ENCODE measurements around the gene TRAF7.

Gene TRAF7

DNA sequence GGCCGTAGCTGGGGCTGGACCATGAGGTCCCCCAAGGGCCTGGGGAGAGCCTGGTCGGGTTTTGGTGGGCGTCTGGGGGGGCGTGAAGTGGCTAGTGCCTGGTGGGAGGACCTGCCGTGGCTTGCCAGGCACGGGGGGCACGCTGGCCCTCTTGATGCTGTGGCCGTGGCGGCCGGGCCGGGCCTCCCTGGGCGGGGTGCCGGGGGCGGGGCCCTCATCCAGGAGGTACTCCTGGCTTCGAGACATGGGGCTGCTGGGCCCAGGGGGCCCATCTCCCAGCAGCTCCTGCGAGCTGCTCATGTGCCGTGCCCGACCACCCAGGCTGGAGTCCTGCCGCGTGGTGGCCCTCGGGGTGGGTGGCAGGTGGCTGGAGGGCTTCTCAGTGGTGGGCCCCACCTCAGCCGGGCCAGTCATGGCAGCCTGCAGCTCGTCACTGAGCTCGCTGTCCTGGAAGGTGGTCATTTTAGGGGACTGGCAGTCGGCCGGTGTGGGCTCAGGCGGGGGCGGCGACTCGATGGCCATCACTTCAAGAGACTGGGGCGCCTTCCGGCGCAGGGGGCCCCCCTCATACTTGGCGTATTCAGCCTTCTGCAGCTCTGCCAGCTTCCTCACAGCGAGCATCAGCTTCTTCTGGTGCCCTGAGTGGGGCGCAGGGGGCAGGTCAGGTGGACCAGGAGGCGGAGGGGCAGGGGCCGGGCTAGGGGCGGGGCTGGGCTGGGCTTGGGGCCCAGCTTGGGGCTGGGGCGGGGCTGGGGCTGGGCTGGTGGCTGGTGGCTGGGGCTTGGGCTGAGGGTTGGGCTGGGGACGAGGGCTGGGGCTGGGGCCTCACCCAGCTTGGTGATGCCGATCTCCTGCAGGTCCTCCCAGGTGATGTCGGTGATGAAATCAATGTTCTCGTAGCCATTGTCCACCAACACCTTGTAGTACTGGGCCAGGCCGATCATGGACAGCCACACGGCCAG, 25.7 kb downstream of the TRAF7 start:
- in situ Hi-C loops (cut with HindIII; ENCODE audit: low sequenced_read_pairs), result no loop called here

DNA sequence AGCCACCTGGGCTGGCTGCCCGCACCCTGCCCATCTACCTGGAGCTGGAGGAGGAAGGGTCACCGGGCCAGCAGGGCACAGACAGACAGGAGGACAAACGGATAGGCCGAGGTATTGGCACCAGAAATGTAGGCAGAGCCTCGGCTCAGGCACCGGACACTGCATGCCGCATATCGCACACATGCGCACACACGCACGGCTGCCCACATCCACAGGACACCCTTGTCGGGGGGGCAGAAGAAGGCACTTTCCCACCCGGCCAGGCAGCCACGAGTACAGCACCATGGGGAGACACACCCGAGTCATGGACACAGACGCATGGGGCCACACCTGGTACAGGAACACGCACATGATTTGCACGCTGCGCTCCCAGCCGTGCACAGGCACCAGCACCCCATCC, 26.4 kb downstream of the TRAF7 start:
- in situ Hi-C loops (cut with HindIII; ENCODE audit: low sequenced_read_pairs), result no loop called here

DNA sequence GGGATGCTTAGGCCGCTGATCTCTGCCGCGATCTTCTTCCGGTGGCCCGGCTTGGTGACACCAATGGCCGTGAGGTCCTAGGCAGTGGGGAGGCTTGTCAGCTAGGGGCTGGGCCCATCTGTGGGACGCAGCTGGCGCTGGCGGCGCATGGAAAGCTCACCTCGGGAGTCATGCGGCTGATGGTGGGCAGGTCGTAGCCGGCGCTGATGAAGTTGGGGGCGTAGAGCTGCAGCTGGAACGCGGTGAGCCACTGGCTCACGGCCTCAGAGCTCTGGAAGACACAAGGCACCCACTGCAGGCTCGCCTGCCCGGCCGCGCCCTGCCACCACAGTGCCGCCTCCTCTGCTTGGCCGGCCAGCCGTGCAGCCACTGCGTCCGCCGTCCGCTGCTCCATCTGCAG, 28.1 kb downstream of the TRAF7 start:
- in situ Hi-C loops (cut with HindIII; ENCODE audit: low sequenced_read_pairs), result no loop called here

DNA sequence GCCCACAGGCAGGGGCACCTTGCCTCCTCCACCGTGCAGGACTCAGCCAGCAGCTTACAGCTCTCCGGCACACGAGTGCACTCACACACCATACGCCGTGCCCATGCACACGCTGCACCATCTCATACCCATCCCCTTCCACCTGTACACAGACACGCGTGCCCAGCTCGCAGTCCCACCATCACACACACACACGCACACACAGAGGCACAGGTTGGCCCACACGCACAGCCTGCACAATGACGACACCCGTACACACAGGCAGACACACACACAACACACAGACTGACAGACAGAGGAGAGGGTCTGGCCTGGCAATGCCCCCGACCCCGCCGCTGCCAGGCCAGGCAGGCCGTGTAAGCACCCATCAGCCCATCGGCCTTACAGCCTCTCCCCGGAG, 28.8 kb downstream of the TRAF7 start:
- in situ Hi-C loops (cut with HindIII; ENCODE audit: low sequenced_read_pairs), result no loop called here

DNA sequence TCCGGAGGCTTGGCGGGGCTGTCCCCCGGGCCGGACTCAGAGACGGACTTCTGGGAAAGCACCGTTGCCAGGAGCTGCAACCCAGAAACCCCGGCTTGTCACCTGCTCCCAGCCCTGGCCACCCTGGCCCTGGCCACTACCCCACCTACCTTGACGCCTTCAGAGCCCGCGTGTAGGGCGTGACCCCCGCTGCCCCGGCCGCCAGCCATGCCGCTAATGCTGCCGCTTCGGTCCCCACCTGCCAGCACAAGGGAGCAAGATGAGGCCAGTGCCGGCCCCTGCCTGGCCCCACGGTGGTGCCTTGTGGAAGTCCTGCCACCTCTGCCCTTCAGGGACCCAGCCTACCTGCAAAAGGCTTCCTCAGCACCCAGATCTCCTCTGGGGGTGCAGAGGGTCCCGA, 29.4 kb downstream of the TRAF7 start:
- in situ Hi-C loops (cut with HindIII; ENCODE audit: low sequenced_read_pairs), result no loop called here

DNA sequence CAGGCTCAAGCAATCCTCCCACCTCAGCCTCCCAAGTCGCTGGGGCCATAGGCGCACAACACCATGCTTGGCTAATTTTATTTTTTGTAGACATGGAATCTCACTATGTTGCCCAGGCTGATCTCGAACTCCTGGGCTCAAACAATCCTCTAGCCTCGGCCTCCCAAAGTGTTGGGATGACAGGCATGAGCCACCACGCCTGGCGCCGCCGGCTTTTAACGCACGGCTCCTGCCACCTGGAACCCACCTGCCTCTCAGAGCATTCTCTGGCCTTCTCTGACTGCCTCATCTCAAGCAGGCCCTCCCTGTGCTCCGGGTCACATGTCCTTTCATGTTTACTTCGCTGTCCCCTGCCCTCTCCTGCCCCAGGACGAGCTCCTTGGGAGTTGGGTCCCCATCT, 30.5 kb downstream of the TRAF7 start:
- in situ Hi-C loops (cut with HindIII; ENCODE audit: low sequenced_read_pairs), result no loop called here

DNA sequence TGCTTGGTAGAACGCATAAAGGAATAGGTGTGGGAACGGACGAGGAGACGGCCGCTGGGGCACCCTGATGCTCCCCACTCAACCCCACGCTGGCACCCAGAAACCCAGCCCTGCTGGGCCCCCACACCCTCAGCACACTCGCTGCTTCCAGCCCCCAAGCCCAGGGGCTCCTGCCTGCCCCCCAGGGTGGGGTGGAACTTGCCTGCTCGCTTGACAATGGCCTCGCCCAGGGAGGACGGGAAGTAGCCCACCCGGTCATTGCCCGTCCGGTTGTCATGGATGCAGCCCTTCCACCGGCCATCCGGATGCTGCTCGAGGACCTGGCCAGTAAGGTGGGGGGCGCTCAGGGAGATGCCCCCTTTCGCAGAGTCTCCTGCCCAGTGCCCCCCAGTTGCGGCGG, 30.9 kb downstream of the TRAF7 start:
- in situ Hi-C loops (cut with HindIII; ENCODE audit: low sequenced_read_pairs), result no loop called here

DNA sequence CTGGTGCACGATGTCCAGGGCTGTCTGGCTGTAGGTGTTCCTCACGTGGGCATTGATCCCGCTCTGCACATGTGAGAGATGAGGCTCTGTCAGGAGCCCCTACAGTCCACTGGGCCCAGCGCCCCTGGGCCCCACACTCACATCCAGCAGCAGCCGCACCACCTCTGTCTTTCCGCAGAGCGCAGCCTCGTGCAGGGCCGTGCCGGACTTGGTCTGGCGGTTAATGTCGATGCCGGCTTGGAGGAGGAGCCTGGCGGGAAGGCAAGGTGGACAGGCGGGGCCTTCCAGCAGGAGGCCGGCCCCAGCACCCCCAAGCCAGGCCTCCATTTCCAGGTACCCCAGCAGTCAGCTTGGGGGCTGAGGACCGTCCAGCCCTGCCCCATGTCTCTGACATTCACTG, 31.6 kb downstream of the TRAF7 start:
- in situ Hi-C loops (cut with HindIII; ENCODE audit: low sequenced_read_pairs), result no loop called here

DNA sequence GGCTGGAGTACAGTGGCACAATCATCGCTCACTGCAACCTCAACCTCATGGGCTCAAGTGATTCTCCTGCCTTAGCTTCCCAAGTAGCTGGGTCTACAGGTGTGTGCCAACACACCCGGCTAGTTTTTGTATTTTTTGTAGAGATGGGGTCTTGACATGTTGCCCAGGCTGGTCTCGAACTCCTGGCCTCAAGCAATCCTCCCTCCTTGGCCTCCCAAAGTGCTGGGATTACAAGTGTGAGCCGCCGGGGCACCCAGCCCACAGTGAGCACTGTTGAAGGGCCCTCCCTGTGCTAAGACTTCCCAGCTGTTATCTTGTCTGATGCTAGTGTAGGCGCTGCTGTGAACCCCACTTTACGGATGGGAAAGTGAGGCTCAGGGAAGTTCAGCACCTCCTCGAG, 32.8 kb downstream of the TRAF7 start:
- in situ Hi-C loops (cut with HindIII; ENCODE audit: low sequenced_read_pairs), result no loop called here

DNA sequence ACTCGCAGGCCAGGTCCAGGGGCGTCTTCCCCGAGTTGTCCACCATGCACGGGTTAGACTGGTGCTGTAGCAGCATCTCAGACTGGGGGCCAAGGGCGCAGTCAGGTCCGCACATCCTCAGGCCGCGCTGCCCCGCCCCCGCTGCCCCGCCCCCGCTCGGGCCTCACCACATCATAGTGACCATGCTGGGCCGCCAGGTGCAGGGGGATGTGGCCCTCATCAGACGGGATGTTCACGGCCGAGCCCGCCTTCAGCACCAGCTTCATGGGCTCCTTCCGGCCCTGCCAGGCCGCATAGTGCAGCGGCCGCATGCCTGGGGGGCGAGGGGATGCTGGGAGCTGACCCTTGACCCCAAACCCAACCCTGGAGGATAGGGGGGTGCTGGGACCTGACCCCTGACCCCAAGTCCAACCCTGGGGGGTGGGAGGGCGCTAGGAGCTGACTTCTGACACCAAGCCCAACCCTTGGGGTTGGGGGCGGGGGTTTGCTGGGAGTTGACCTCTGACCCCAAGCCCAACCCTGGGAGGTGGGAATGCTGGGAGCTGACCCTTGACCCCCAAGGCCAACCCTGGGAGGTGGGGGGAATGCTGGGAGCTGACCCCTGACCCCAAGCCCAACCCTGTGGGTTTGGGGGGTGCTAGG, 33.8 kb downstream of the TRAF7 start:
- in situ Hi-C loops (cut with HindIII; ENCODE audit: low sequenced_read_pairs), result no loop called here

DNA sequence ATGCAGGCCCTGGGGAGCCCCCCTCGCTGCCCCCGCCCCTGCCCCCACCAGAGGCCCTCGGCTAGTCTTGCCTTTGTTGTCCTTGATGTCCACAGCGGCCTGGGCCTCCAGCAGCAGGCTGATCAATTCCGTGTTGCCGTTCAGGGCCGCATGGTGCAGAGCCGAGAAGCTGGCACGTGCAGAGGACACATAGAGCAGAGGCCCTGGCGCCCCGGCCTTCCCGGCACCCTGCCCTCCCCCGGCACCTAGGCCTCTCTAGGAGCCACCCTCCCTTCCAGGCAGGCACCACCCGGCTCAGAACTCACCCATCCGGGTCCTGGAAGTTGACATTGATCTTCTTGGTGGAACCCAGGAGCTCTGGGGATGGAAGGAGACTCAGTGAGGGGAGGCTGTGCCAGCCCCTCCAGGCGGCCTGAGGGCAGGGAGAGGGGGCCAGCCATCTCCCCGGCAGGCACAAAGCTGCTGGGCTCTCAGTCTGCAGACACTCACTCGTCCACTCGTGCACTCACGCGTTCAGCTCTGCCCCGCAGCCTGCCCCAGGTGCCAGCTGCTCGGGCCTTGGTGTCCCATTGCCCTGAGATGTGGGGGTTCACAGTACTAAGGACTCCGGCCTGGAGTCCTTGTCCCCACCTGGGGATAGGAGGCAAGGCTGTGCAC, 34.5 kb downstream of the TRAF7 start:
- in situ Hi-C loops (cut with HindIII; ENCODE audit: low sequenced_read_pairs), result no loop called here

DNA sequence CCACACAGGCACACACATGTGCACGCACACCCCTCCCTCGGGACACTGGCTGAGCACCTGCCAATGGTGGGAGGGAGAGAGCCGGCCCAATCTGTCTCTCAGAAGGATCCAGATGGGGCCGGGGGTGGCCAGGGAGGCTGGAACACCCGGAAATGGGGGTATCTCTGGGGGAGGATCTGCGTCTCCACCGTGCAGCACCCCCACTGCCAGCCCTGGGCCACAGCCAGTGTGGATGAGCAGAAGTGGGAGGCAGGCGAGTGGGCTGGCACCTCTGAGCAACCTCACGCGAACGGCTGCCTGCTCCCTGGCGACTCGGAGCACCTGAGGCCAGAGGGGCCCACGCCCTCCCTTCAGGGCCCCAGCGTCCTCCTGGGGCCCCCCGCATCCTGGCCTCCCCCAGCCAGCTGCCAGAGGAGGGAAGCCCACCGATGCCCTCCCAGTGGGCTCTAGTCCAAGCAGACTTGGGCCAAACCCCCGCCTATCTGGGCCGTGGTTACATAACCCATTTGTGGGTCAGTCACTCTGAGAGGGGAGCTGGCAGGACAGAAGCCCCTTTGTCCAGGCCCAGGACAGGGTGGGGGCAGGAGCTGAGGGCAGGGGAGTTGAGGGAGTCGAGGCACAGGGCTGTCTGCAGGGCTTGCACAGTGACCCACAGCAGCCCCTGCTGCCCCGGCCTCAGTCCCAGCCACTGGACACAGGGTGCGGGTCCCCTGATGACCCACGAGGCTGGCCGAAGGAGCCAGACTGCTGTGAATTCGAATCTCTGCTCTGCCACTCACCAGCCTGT, 35.3 kb downstream of the TRAF7 start:
- in situ Hi-C loops (cut with HindIII; ENCODE audit: low sequenced_read_pairs), result no loop called here

DNA sequence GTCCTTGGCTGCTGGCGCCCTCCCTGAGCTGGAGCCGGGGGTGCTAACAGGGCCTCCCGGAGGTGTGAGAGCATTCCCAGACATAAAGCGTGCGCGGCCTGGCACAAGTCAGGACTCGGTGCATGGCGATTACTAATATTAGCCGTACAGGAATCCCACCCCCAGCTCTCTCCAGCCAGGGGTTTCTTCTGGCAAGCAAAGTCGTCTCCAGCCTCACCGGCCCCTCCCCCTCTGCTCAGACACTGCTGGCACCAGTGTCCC, 35.8 kb downstream of the TRAF7 start:
- in situ Hi-C loops (cut with HindIII; ENCODE audit: low sequenced_read_pairs), result no loop called here

DNA sequence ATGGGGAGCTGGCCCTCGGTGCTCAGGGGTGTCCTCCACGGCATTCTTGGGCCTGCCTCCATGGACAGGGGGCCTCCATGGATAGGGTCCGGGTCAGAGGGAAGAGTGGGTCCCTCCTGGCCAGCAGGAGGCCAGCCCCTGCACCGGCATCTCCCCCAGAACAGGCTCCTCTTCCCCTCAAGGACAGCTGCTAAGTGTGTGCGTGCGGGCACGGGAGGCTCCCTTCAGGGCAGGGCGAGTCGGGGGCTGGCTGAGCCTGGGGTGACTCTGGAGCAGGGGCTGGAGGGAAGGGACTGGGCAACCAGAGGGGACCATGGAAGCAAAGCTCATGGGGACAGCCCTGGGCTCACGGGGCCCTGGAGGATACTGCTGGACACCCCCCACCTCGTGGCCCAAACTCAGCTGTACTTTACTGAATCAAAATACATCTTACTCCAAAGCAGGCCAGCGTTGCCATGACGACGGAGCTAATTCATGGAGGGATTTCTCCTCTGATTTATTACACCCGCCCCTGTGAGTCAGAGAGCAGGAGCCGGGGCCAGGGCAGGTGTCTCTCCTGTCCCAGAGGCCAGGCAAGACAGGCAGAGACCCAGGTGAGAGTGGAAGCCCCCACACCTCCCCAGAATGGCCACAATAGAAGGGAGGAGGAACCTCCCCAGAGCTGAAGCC, 38.7 kb downstream of the TRAF7 start:
- in situ Hi-C loops (cut with HindIII; ENCODE audit: low sequenced_read_pairs), result no loop called here

DNA sequence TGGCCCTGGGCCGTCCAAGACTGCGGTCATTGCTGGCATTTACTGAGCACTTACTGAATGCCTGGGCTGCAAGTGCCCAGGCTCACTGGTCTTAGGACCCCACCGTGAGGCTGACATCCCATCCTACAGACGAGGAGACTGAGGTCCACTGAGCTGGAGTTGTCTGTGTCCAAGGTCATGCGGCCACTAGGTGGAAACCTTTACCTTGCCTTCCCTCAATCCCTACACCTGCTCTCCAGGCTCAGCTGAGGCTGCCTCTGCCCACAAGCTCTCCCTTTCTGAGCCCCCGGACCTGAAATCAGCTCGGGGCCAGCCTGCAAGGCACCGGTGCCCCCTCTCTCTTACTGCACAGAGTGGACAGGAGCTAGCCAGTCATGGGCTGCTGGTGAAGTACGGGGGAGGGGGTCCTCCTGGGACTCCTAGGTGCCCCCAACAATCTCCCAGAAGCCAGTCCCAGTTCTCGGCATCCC, 39.3 kb downstream of the TRAF7 start:
- in situ Hi-C loops (cut with HindIII; ENCODE audit: low sequenced_read_pairs), result no loop called here

DNA sequence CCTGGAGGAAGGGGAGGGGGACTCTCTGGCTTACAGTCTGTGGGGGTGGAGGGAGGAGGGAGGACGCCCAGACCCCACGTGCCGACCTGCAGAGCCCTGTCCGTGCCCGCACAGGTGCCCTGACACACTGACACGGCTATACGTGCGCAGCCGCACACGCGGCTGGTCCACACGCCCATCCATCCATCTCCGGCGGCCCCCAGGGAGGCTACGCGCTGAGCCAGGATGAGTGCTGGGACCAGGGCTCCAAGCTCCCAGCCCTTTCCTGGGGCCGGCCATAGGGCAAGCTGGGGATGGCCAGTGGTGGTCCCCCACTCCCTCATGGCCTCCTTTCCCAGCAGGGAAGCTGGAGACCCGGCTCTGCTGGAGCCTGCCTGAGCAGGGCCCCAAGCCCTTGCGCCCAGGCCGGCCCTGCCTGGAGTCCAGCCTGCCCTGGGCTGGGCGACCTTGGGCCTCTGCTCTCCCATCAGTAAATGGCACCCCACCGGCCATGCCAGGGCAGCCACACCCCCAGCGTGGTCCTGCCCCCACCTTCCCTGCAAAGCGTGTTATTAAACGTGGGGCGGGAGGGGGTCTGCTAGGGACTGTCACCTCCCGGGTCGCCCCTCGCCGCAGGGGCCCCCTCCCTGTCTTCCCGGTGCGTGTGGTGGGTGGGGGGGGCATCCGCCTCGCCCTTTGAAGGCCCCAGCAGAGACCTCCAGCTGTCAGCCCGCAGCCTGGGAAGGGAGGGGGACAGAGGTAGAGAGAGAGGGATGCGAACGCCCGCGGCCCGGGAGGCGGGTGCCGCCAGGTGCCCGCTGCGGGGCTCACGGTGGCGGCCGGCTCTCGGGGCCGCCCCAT, 40.0 kb downstream of the TRAF7 start:
- in situ Hi-C loops (cut with HindIII; ENCODE audit: low sequenced_read_pairs), result no loop called here

DNA sequence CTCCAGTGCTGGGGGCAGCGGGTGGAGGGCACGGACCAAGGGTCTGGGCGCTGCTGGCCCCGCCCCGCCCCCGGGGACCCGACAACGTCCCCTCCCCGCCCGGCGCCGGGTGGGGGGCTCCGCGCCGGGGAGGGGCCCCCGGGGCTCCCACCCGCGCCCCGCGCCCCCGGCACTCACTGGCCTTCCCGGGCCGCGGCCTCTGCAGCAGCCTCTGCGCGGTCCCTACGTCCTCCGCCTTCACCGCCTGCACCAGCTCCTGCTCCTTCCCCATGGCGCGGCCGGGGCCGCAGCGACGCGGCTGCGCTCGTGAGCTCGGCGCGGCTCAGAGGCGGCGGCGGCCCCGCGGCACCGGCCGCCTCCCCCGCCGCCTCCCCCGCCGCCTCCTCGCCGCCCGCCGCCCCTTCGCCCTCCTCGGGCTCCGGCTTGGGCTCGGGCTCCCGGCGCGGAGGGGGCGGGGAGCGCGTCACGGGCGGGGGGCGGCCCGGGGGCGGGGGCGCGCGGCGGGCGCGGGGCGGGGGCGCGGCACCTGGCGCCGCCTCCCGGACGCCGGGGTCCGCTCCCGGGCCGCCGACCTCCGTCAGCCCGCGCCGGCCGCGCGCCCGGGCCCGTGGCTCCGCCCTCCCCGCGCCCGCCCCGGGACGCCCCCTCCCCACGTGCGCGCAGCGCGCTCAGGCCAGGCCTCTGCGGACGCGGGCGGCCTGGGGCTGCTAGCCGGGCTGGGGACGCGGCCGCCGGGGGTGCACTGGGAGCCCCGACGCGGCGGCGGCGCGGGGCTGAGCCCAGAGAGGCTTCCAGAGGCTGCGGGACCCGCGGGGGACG, 40.8 kb downstream of the TRAF7 start, which contains the start of gene CASKIN1:
TSS of gene CASKIN1 (minus strand) at position 444 of the 819 bp plus-strand sequence. CDS start at position 271, 173 bp downstream.
- in situ Hi-C loops (cut with HindIII; ENCODE audit: low sequenced_read_pairs), result no loop called here

DNA sequence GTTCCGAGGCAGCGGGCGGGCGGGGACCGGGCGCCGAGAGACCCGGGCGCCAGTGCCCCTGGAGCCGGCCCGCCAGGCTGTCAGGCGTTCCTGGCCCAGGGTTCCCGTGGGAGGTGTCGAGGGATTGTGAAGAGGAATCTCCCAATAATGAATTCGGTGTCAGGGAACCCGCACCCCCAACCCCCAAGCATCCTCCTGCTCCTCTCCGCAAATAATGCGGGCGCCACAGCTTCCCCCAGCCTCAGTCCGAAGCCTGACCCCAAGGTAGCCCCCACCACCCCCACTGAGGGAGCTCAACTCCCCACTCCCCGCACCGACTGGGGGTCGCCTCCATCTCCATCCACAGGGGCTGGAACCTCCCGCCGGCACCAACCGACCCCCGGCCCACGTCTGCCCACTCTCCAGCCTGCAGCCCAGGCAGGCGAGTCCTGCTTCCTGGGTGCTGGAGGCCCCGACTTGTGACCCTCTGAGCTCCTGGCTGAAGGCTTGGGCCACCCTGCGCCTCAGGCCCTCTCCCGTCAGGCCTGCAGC, 41.5 kb downstream of the TRAF7 start:
- in situ Hi-C loops (cut with HindIII; ENCODE audit: low sequenced_read_pairs), result no loop called here

DNA sequence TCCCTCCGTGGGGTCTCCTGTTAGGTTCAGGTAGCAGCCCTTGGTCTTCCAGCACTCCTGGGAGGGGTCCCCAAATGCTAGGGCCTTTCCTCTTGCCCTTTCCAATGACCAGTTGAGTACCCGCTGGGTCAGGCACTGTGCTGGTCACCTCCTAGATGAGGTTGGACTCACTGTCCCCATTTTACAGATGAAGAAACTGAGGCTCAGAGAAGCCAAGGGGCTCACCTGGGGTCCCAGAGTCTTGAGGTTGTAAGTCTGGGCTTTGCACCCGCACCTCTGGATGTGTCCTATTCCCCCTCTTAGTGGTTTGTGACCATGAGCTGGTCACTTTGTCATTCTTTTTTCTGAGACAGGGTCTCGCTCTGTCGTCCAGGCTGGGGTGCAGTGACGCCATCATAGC, 42.2 kb downstream of the TRAF7 start:
- in situ Hi-C loops (cut with HindIII; ENCODE audit: low sequenced_read_pairs), result no loop called here
